Endothelial cell of umbilical vein (primary cell): ENCODE data around the gene CYP27A1. TPM values are rescaled to one million over a fixed set of nuclear protein-coding genes. Genes with fewer than 3 reads are reported as not detected.
A peak's percentile ranks its signal among the peaks of the same experiment; 100 is the strongest.

Experiments
- BruUV-seq: library from RNA; stranded (reverse); fragments of 400-500 nt; replicated peaks from 2 replicates; lab custom pipeline; 2021; lab: Mats Ljungman, UMichigan
- CTCF ChIA-PET: fragments of 300-600, 350-600 bp; sonication (Branson Sonifier 250); formaldehyde crosslinking; loops from one replicate; lab custom pipeline; 2021; ENCODE audit warnings: antibody characterized with exemption, inconsistent platforms; lab: Charles Lee
- POLR2A ChIA-PET: fragments of 300-600, 350-600 bp; sonication (Branson Sonifier 250); formaldehyde crosslinking; loops from one replicate; lab custom pipeline; 2021; ENCODE audit warnings: antibody characterized with exemption, inconsistent platforms; lab: Charles Lee
- DNase-seq: peaks from one replicate; pipeline ENCODE4 v3.0.0-alpha.2; 2011; ENCODE audit warnings: low read depth, low spot score
- FAIRE-seq: peaks from 2 replicates; lab custom pipeline; 2011; peaks lifted over from hg19 to GRCh38; lab: Jason Lieb, UNC
- H2AFZ ChIP-seq: 2 replicates; pipeline ENCODE4 v1.6.0; 2012; ENCODE audit warnings: low read depth, low read length, control low read depth, inconsistent platforms
- H3K27ac ChIP-seq: 2 replicates; pipeline ENCODE4 v1.5.1; 2011; ENCODE audit warnings: low read depth, mild to moderate bottlenecking, control low read depth, low read length, moderate library complexity; ENCODE audit not compliant: insufficient read depth
- H3K27me3 ChIP-seq, 2 experiments: 2 replicates each; pipeline versions ENCODE4 v1.6.0 to v1.6.1; 2011; ENCODE audit warnings: low read length in 2 of 2, mixed read lengths in 1 of 2; ENCODE audit not compliant: control insufficient read depth in 2 of 2, insufficient read depth in 2 of 2
- H3K36me3 ChIP-seq, 2 experiments: 2 replicates in 1 of 2; 3 replicates in 1 of 2; pipeline ENCODE4 v1.5.1; 2011; ENCODE audit warnings: low read length in 2 of 2, mild to moderate bottlenecking in 1 of 2, moderate library complexity in 1 of 2; ENCODE audit not compliant: control insufficient read depth in 2 of 2, insufficient read depth in 2 of 2; ENCODE audit errors: extremely low read depth in 1 of 2
- H3K4me1 ChIP-seq: 3 replicates; pipeline ENCODE4 v1.5.1; 2011; ENCODE audit warnings: mild to moderate bottlenecking, low read length; ENCODE audit not compliant: control insufficient read depth, insufficient read depth; ENCODE audit errors: extremely low read depth
- H3K4me2 ChIP-seq: 2 replicates; pipeline ENCODE4 v1.6.1; 2011; ENCODE audit warnings: low read length, control low read depth, mixed read lengths; ENCODE audit not compliant: insufficient read depth
- H3K4me3 ChIP-seq, 3 experiments: fragments of 200-600 bp in 1 of 3; sonication (generic), shearing (Covaris generic) in 1 of 3; replicated peaks in 1 of 3; 2 replicates each; pipeline ENCODE4 v1.5.1; 2011 to 2016; ENCODE audit warnings: control low read depth in 3 of 3, low read length in 3 of 3, mild to moderate bottlenecking in 2 of 3, inconsistent platforms in 1 of 3, low read depth in 1 of 3, moderate library complexity in 1 of 3; ENCODE audit not compliant: insufficient read depth in 1 of 3
- H3K79me2 ChIP-seq: 2 replicates; pipeline ENCODE4 v1.6.0; 2012; ENCODE audit warnings: low read length, inconsistent platforms; ENCODE audit not compliant: control insufficient read depth, insufficient read depth
- H3K9ac ChIP-seq: replicated peaks from 2 replicates; pipeline ENCODE3; 2011; ENCODE audit warnings: low read length, control low read depth; ENCODE audit not compliant: insufficient read depth; ENCODE audit errors: extremely low read depth
- H3K9me1 ChIP-seq: replicated peaks from 3 replicates; pipeline ENCODE4 v1.6.0; 2011; ENCODE audit warnings: mild to moderate bottlenecking, low read length; ENCODE audit not compliant: control insufficient read depth, insufficient read depth; ENCODE audit errors: extremely low read depth
- H3K9me3 ChIP-seq: replicated peaks from 2 replicates; pipeline ENCODE4 v1.5.1; 2012; ENCODE audit warnings: low read length, inconsistent platforms; ENCODE audit not compliant: control insufficient read depth, insufficient read depth
- H4K20me1 ChIP-seq: replicated peaks from 2 replicates; pipeline ENCODE3; 2011; ENCODE audit warnings: mild to moderate bottlenecking, low read length; ENCODE audit not compliant: control insufficient read depth, insufficient read depth; ENCODE audit errors: extremely low read depth
- CTCF ChIP-seq, 2 donors: IDR thresholded peaks; 1 replicate in 1 of 2; 2 replicates in 1 of 2; pipeline ENCODE4 v1.5.1; 2011; ENCODE audit warnings: low read length in 2 of 2, mild to moderate bottlenecking in 2 of 2, moderate library complexity in 2 of 2, control low read depth in 1 of 2, inconsistent platforms in 1 of 2, low read depth in 1 of 2; ENCODE audit not compliant: insufficient read depth in 1 of 2; ENCODE audit errors: extremely low read depth in 1 of 2
- EZH2 ChIP-seq: IDR thresholded peaks from 2 replicates; pipeline ENCODE4 v1.6.1; 2012; ENCODE audit warnings: borderline replicate concordance, low read depth, mild to moderate bottlenecking, moderate library complexity, low read length, inconsistent platforms; ENCODE audit not compliant: severe bottlenecking
- FOS ChIP-seq: IDR thresholded peaks from 2 replicates; pipeline ENCODE4 v1.6.1; 2011; ENCODE audit warnings: mild to moderate bottlenecking, low read length, moderate library complexity, borderline replicate concordance; ENCODE audit not compliant: insufficient read depth
- GATA2 ChIP-seq: IDR thresholded peaks from 2 replicates; pipeline ENCODE4 v1.7.0; 2011; ENCODE audit warnings: low read depth, mild to moderate bottlenecking, moderate library complexity, mixed read lengths, low read length; ENCODE audit not compliant: insufficient read length, insufficient read depth
- JUN ChIP-seq: IDR thresholded peaks from 2 replicates; pipeline ENCODE4 v1.6.1; 2011; ENCODE audit warnings: borderline replicate concordance, low read depth; ENCODE audit not compliant: insufficient read length, insufficient read depth
- MAX ChIP-seq: IDR thresholded peaks from 2 replicates; pipeline ENCODE4 v1.6.1; 2011; ENCODE audit not compliant: insufficient read depth, insufficient read length
- MYC ChIP-seq: IDR thresholded peaks from one replicate; pipeline ENCODE4 v1.6.1; 2011; ENCODE audit warnings: mild to moderate bottlenecking, low read depth, low read length
- POLR2A ChIP-seq: IDR thresholded peaks from 2 replicates; pipeline ENCODE4 v1.6.1; 2012; ENCODE audit warnings: low read depth, mild to moderate bottlenecking, control low read depth, low read length
- POLR2AphosphoS5 ChIP-seq: IDR thresholded peaks from 2 replicates; pipeline ENCODE4 v1.6.1; 2012; ENCODE audit warnings: low read depth, mild to moderate bottlenecking, control low read depth, low read length, moderate library complexity; ENCODE audit not compliant: insufficient read depth
- dilution Hi-C: fragments of 300-500 bp; cut with MboI; formaldehyde crosslinking; loops from one replicate; pipeline ENCODE4 v1.15.0; 2019; ENCODE audit warnings: low sequenced_read_pairs; ENCODE audit not compliant: extremely low pct_ligation_motif_present
- intact Hi-C: fragments of 100-400 bp; cut with micrococcal nuclease; formaldehyde crosslinking; loops from one replicate; pipeline ENCODE4 v1.10.0; 2022
- polyA plus RNA-seq, 4 experiments: library from polyadenylated mRNA; depleted of rRNA in 3 of 4; stranded (reverse) in 3 of 4; unstranded in 1 of 4; fragments of >200 nt; gene quantifications; 2 replicates each; pipeline versions ENCODE4 v1.2.1 to v1.2.3, GENCODE V29; 2011 to 2012; ENCODE audit warnings: missing spikeins in 1 of 4
- total RNA-seq: library from RNA; stranded (reverse); gene quantifications from 2 replicates; pipeline ENCODE4 v1.2.3, GENCODE V29; 2021

CYP27A1 gene
- total and polyA plus RNA-seq, 2 donors (not counting 3 experiments of a cell fraction or from before 2014, with no cell fraction given): 15.1 to 34.9 TPM

GRCh38 chr2:218856167-218856895 is 74.4 kb downstream of the CYP27A1 start:
- Histone ChIP-seq H3K4me1 (no peaks in the 10 kb centered on the region), H3K4me3 (no peak overlapping the region), H3K9me3 (no peaks in the 10 kb centered on the region), H2AFZ (no peak overlapping the region), H3K79me2 (no peaks in the 10 kb centered on the region), H4K20me1 (no peaks in the 10 kb centered on the region), H3K9me1 (no peaks in the 10 kb centered on the region), H3K27me3 (peaks cover 73 to 75% of the 10 kb centered on the region in 2 experiments), H3K36me3 (no peaks in the 10 kb centered on the region), H3K9ac (no peak overlapping the region), H3K27ac (no peak overlapping the region), H3K4me2 (no peak overlapping the region)
- CTCF ChIA-PET: interaction anchor here (0.7 to 1.5 kb wide), 4 partner anchors 20 to 124 kb away, joined by 3 to 5 read pairs (median 3); no protein-coding TSS in a partner anchor
- BruUV-seq: no TSS peak
- DNase-seq (no peak), FAIRE-seq (no peak)
- dilution Hi-C loops: no loop called here
- TF ChIP-seq GATA2: no peak
- peak; percentile 33 for TF ChIP-seq EZH2
- intact Hi-C loops: no loop called here
- POLR2A ChIA-PET: no interaction called here

DNA sequence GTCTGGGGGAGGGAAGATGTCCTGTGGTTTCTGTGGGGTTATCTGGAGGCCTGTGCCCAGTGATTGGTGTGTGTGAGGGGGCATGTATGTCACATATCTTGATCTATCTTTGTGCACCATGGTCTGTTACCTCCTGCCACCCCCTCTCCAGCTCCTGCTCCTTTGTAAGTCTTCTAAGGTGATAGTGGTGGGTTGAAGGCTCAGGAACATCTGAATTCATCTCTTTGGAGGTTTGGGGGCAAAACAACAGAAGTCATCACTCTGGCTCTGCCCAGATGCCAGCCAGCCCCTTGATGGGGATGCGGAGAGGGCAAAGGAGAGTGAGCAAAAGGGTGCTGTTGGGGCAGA is 74.9 kb downstream of the CYP27A1 start:
- H3K4me1 ChIP-seq: no peaks in the 10 kb centered on the region
- CTCF ChIA-PET: no interaction called here

More for the DNA sequence above, 74.9 kb downstream of the CYP27A1 start:
- no TSS peak for BruUV-seq
- Histone ChIP-seq H3K27me3 (peaks cover 78 to 80% of the 10 kb centered on the region in 2 experiments), H2AFZ (no peak overlapping the region), H3K36me3 (no peaks in the 10 kb centered on the region), H3K4me3 (no peak overlapping the region), H3K27ac (no peak overlapping the region), H4K20me1 (no peaks in the 10 kb centered on the region), H3K9me3 (no peaks in the 10 kb centered on the region), H3K9me1 (no peaks in the 10 kb centered on the region), H3K9ac (no peak overlapping the region), H3K4me2 (no peak overlapping the region), H3K79me2 (no peaks in the 10 kb centered on the region)
- intact Hi-C loops (no loop called here), dilution Hi-C loops (no loop called here)
- POLR2A ChIA-PET: no interaction called here
- TF ChIP-seq MAX (no peak), EZH2 (no peak), JUN (no peak), POLR2AphosphoS5 (no peak), GATA2 (no peak), MYC (no peak), POLR2A (no peak), FOS (no peak), CTCF (IDR thresholded peaks at IDR 0.05; ENCODE audit: extremely low read depth in 1 of 2, insufficient read depth in 1 of 2, low read depth in 1 of 2, low read length in 2 of 2) (no peak)
- DNase-seq (no peak), FAIRE-seq (no peak)
